GM20000 (cell line): ENCODE measurements around the gene SNCAIP.

Experiments used
- DNase-seq: peaks from one replicate; pipeline ENCODE4 v3.0.0; 2012; ENCODE audit warnings: low spot score
- TF ChIP-seq, protein P1 (sequence below): IDR thresholded peaks from 2 replicates; pipeline ENCODE4 v1.5.1; 2012; ENCODE audit warnings: mild to moderate bottlenecking, control low read depth; ENCODE audit errors: extremely low read depth, missing control alignments

Gene SNCAIP

DNA sequence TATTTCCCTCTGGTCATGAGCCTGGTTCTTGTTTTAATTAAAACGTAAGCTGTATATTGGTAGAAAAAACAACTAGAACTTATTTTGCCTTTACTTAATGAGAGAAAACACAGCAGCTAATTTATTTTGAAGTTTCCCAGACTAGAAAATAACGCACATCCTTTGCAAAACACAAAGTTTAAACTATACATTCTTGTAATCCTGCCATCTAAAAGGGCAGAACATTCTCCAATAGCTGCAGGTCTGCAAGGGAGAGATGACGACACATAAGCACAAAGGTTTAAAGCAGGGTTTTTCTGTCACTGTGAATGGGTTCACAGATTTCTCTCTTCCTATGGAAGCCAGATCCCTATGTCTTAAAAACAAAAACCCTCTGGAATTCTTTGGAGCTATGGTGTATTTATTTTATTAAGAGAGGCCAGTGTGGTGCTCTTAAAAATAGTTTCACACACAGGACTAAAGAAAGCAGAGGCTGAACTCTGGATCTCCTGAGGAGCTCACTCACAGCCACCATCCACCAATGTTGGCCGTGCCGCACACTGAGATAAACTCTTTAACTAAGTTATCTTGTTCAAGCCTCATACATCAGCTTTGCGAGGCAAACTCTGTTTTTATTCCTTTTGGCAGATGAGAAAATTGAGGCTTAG, 82.4 kb downstream of the SNCAIP start:
- TF ChIP-seq, protein P1, sequence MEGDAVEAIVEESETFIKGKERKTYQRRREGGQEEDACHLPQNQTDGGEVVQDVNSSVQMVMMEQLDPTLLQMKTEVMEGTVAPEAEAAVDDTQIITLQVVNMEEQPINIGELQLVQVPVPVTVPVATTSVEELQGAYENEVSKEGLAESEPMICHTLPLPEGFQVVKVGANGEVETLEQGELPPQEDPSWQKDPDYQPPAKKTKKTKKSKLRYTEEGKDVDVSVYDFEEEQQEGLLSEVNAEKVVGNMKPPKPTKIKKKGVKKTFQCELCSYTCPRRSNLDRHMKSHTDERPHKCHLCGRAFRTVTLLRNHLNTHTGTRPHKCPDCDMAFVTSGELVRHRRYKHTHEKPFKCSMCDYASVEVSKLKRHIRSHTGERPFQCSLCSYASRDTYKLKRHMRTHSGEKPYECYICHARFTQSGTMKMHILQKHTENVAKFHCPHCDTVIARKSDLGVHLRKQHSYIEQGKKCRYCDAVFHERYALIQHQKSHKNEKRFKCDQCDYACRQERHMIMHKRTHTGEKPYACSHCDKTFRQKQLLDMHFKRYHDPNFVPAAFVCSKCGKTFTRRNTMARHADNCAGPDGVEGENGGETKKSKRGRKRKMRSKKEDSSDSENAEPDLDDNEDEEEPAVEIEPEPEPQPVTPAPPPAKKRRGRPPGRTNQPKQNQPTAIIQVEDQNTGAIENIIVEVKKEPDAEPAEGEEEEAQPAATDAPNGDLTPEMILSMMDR = no peak
- DNase-seq = no peak

- no peak for DNase-seq
- TF ChIP-seq, protein P1 = no peak
Measured at GRCh38 chr5:122398016-122398415, 86.0 kb downstream of the SNCAIP start.

- DNase-seq = no peak
- TF ChIP-seq, protein P1 = no peak
Measured at GRCh38 chr5:122400341-122400740, 88.3 kb downstream of the SNCAIP start.

GRCh38 chr5:122400938-122401337, 88.9 kb downstream of the SNCAIP start:
- TF ChIP-seq, protein P1 = no peak
- DNase-seq = no peak

GRCh38 chr5:122401976-122402725, 90.1 kb downstream of the SNCAIP start:
- no peak for DNase-seq
- TF ChIP-seq, protein P1 = no peak

DNA sequence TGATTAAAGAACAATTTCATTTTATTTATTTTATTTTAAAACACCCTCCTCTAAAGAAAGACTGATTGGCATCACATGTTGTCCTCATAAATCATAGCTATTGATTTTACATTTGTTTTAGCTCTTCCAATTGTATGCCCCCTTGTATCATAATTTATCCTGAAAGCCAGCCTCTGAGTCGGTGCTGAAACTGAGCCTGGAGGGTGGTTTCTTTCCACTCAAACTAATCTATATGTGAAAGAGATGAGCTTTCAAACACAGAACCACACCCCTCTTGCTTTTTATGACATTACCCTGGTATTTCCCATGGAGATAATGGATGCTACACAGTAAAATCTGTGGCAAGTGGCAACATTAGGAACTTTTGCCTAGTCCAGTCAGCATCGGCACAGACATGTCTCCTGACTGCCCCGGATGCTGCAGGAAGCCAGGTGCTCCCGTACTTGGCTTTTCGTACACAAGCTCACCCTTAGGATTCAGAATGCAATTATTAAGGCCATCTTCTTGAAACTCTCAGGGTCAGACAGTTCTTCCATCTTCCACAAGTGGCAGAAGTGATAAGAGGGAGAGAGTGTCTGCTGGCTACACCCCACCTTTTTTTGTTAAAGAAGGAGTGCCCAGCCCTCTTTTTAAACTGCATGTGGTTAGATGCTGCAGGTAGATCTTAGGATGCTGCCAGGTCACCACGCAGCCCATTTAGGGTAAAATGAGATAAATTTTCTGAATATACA, 91.1 kb downstream of the SNCAIP start:
- TF ChIP-seq, protein P1 = no peak
- DNase-seq = no peak

- no peak for DNase-seq
- TF ChIP-seq, protein P1 = no peak
Measured at GRCh38 chr5:122404018-122404417, 92.0 kb downstream of the SNCAIP start.
